Measurements from ENCODE around the gene PTN. TPM values are rescaled to one million over a fixed set of nuclear protein-coding genes. Genes with fewer than 3 reads are reported as not detected.
"Not testable (repeated sequence)": the region's sequence is repeated elsewhere in the genome, so short reads cannot be mapped to it uniquely, and the experiment has no call there.

Gene PTN
- total RNA-seq, 6 experiments from 2014 or later = 2.2 to 9.6 (median 8.0) TPM

DNA sequence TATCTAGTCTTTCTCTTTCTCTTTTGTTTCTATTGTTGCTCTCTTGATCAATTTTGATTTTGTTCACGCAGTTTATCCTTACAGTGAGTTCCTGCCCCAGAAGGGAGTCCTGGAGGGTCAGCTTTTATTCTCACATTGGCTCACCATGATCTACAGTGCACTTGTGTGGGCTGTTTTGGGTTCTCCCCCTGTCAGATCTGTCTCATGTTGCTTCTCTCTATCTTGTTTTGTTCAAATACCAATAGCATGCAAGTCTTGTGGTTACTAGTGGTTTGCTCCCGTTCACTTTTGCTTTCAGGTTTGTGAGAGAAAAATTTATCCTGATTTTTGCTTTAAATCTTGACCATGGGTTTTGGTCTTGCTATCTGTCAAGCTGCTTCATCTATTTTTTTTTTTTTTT is 74.3 kb downstream of the PTN start:
- no peak for DNase-seq
- TF ChIP-seq, protein P1, sequence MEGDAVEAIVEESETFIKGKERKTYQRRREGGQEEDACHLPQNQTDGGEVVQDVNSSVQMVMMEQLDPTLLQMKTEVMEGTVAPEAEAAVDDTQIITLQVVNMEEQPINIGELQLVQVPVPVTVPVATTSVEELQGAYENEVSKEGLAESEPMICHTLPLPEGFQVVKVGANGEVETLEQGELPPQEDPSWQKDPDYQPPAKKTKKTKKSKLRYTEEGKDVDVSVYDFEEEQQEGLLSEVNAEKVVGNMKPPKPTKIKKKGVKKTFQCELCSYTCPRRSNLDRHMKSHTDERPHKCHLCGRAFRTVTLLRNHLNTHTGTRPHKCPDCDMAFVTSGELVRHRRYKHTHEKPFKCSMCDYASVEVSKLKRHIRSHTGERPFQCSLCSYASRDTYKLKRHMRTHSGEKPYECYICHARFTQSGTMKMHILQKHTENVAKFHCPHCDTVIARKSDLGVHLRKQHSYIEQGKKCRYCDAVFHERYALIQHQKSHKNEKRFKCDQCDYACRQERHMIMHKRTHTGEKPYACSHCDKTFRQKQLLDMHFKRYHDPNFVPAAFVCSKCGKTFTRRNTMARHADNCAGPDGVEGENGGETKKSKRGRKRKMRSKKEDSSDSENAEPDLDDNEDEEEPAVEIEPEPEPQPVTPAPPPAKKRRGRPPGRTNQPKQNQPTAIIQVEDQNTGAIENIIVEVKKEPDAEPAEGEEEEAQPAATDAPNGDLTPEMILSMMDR (IDR thresholded peaks at IDR 0.05) = no peak
- H3K4me3 Mint-ChIP-seq = no peak overlapping the region
- H3K27me3 Mint-ChIP-seq (ENCODE audit: insufficient read depth) = no peaks in the 10 kb centered on the region; the same call in 1 of the 2 replicates
- H3K4me1 Mint-ChIP-seq (ENCODE audit: low read depth) = no peaks in the 10 kb centered on the region
- no peaks in the 10 kb centered on the region for H3K36me3 Mint-ChIP-seq (ENCODE audit: low read depth)
- H3K27ac Mint-ChIP-seq = no peak overlapping the region
- H3K9me3 Mint-ChIP-seq = no peaks in the 10 kb centered on the region

DNA sequence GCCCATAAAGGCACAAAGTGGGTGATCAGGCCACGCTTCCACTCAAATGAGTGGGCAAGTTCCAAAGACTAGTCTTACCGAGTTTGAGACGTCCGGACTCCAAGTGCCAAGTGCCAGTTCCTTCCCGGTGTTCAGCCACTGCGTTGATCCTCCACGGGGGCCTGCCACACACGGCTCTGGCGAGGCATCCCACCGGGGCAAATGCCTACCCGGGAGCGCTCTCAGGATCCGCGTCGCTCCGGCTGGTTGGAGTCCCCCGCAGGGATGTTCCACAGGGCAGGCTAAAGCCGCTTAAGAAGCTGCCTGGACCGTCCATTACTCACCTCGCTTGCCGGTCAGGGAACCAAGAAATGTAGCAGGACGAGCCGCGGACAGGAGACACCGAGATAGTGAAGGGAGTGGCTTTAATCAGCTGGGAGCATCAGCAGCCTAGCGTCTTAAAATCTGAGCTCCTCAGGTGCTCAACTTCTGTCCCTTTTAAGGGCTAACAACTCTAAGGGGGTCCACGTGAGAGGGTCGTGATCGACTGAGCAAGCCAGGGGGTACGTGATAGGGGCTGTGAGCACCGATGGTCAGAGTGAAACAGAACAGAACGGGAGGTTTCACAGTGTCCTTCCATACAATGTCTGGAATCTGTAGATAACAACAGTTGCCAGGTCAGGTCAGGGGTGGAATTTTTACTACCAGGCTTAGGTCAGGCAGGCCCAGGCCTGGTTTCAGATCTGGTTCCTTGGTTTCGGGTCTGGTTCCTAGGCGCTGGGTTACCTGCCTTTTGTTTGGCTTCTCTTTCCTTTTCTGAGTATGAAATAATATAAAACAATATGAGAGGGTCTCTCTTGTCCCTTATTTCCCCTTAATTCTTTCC is 75.3 kb downstream of the PTN start:
- H3K4me1 Mint-ChIP-seq (ENCODE audit: low read depth); H3K27ac Mint-ChIP-seq; H3K36me3 Mint-ChIP-seq (ENCODE audit: low read depth): not testable (repeated sequence)

DNA sequence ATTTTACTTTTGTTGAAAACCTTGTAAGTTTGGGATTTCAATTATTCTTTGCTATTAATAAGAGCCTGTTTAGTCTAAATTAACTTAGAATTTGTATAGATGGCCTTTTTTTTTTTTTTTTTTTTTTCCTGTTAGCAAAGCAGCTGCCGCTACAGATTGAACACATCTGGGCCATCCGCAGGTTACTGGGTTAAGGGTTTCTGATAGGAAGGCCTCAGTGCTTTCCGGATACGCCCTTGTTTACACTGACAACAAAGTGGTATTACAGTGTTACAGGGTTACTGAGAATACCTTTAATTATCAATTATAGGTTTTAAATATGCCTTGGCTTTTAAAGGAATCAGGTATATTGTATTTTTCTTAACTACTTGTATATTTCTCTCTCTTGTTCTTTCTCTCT is 76.8 kb downstream of the PTN start:
- Mint-ChIP-seq H3K4me3 (no peak overlapping the region), H3K27me3 (ENCODE audit: insufficient read depth) (no peaks in the 10 kb centered on the region; the same call in 1 of the 2 replicates), H3K9me3 (no peaks in the 10 kb centered on the region), H3K4me1 (ENCODE audit: low read depth) (no peaks in the 10 kb centered on the region), H3K27ac (no peak overlapping the region), H3K36me3 (ENCODE audit: low read depth) (no peaks in the 10 kb centered on the region)
- TF ChIP-seq, protein P1 (IDR thresholded peaks at IDR 0.05) = no peak
- DNase-seq = no peak

More for the DNA sequence above, 75.3 kb downstream of the PTN start:
- not testable (repeated sequence) for H3K4me3 Mint-ChIP-seq; DNase-seq; H3K27me3 Mint-ChIP-seq (ENCODE audit: insufficient read depth); H3K9me3 Mint-ChIP-seq

DNA sequence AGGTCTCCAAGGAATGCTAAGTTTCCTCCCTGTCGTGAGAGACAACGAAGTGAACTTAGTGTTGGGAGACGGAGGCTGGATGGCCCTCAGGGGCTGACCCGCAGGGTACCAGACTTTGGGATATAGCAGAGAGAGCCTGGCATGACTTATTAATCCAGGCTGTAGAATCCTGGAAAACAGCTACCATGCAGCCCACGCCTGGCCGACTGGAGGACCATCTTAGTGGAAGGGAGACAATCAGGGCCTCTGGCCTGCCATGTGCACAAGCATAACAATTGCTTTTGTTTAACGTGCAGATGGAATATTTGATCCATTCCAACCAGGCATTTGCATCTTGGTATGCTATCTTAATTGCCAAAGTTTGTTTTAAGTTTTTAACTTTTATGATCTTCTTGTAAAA is 78.1 kb downstream of the PTN start:
- not testable (repeated sequence) for H3K36me3 Mint-ChIP-seq (ENCODE audit: low read depth); H3K9me3 Mint-ChIP-seq; H3K27me3 Mint-ChIP-seq (ENCODE audit: insufficient read depth)

DNA sequence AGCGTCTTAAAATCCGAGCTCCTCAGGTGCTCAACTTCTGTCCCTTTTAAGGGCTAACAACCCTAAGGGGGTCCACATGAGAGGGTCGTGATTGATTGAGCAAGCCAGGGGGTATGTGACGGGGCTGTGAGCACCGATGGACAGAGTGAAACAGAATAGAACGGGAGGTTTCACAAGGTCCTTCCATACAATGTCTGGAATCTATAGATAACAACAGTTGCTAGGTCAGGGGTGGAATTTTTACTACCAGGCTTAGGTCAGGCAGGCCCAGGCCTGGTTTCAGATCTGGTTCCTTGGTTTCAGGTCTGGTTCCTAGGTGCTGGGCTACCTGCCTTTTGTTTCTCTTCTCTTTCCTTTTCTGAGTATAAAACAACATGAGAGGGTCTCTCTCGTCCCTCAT is 80.9 kb downstream of the PTN start:
- H3K27me3 Mint-ChIP-seq (ENCODE audit: insufficient read depth) = no peaks in the 10 kb centered on the region; the same call in 1 of the 2 replicates
- TF ChIP-seq, protein P1 (IDR thresholded peaks at IDR 0.05) = no peak
- no peaks in the 10 kb centered on the region for H3K9me3 Mint-ChIP-seq

More for the DNA sequence above, 78.1 kb downstream of the PTN start:
- not testable (repeated sequence) for H3K27ac Mint-ChIP-seq; H3K4me3 Mint-ChIP-seq; DNase-seq; H3K4me1 Mint-ChIP-seq (ENCODE audit: low read depth)

DNA sequence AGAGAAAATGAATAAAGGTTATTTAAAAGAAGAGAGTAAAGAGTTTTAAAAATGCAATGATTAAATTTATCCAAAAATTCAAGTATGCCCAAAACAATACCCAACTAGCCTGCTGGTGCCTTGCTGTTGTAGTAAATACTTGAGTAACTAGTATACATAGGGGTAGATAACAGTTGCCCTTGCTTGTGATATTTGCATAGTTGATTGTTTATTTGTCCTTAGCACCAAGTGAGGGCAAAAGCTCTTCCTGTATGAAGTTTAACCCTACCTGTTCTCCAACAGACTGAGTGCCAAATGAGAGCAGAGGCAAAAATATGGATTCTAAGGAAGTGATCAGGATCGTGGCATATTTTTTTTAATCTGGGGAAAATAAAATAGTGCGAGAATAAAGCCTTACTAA is 85.0 kb downstream of the PTN start:
- Mint-ChIP-seq H3K4me1 (ENCODE audit: low read depth) (no peaks in the 10 kb centered on the region), H3K9me3 (no peaks in the 10 kb centered on the region), H3K36me3 (ENCODE audit: low read depth) (no peaks in the 10 kb centered on the region), H3K27me3 (ENCODE audit: insufficient read depth) (no peaks in the 10 kb centered on the region), H3K4me3 (no peak overlapping the region), H3K27ac (no peak overlapping the region)
- TF ChIP-seq, protein P1 (IDR thresholded peaks at IDR 0.05) = no peak
- DNase-seq = no peak

More for the DNA sequence above, 80.9 kb downstream of the PTN start:
- Mint-ChIP-seq H3K4me3 (no peak overlapping the region), H3K4me1 (ENCODE audit: low read depth) (no peaks in the 10 kb centered on the region), H3K27ac (no peak overlapping the region), H3K36me3 (ENCODE audit: low read depth) (no peaks in the 10 kb centered on the region)
- DNase-seq = no peak

Measured in HFFc6 (cell line).